GM12864 (cell line): ENCODE results near the gene PPM1M.

Experiments
- DNase-seq: peaks from one replicate; pipeline ENCODE4 v3.0.0-alpha.2; 2011; ENCODE audit warnings: low read depth
- H3K4me3 ChIP-seq: 2 replicates; pipeline ENCODE4 v1.5.1; 2011; ENCODE audit warnings: mild to moderate bottlenecking, low read depth, low read length, control low read depth
- TF ChIP-seq, protein P1 (sequence below): IDR thresholded peaks from 2 replicates; pipeline ENCODE4 v1.5.1; 2011; ENCODE audit warnings: low read depth, mild to moderate bottlenecking, moderate library complexity, low read length, control low read depth, inconsistent platforms; ENCODE audit errors: missing control alignments

The PPM1M gene

DNA sequence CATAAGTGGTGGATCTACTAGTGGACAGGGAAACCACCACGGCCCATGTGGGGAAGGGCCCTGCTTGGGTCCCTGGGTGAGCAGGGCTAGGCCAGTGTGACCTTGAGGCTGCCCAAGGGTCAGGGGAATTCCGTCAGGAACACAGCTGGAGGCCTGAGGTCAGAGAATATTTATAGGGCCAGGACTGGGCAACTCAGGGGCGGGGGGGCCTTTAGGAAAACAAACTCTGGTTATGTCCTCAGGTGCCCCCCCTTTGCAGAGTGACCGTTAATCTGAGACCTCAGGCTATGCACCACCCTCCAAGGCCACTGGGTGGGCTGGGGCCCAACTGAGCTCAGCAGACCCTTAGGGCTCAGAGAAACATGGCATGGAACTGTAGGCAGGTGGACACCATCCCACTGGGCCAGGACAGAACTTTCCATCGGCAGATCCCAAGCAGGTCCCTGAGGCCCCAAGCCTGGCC, 9.1 kb upstream of the PPM1M start:
- H3K4me3 ChIP-seq, result no peak overlapping the region
- DNase-seq, result no peak
- TF ChIP-seq, protein P1, sequence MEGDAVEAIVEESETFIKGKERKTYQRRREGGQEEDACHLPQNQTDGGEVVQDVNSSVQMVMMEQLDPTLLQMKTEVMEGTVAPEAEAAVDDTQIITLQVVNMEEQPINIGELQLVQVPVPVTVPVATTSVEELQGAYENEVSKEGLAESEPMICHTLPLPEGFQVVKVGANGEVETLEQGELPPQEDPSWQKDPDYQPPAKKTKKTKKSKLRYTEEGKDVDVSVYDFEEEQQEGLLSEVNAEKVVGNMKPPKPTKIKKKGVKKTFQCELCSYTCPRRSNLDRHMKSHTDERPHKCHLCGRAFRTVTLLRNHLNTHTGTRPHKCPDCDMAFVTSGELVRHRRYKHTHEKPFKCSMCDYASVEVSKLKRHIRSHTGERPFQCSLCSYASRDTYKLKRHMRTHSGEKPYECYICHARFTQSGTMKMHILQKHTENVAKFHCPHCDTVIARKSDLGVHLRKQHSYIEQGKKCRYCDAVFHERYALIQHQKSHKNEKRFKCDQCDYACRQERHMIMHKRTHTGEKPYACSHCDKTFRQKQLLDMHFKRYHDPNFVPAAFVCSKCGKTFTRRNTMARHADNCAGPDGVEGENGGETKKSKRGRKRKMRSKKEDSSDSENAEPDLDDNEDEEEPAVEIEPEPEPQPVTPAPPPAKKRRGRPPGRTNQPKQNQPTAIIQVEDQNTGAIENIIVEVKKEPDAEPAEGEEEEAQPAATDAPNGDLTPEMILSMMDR, result no peak

DNA sequence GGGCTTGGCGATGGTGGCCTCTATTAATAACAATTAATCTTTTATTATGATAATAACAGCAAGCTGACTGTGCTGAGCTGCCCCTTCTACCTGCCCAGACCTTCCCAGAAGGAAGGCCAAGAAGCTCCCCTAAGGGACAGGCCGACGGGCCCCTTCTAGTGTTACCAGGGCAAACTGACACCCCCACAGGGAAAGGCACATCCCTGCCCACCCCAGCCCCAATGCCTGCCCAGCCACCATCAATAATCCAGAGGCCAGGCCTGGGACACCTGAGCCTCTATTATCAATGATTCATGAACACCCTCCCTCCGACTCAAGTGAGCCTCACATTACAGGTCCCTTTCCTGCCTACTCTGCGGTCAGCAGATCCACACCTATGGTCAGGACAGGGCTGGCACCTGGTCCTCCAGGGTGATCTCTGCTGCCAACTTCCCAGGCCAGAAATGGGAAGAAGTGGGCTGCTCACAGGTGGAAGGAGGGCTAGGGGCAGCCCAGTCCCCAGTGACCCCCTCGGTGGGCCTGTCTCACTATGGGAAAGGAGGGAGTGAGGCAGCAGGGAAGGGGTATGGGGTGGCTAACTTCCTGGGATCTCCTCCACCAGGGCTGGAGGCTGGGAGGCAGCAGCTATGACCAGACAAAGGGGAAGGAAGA, 8.4 kb upstream of the PPM1M start:
- peak overlapping the region; percentile 70 for H3K4me3 ChIP-seq
- no peak for DNase-seq
- TF ChIP-seq, protein P1, result no peak

DNA sequence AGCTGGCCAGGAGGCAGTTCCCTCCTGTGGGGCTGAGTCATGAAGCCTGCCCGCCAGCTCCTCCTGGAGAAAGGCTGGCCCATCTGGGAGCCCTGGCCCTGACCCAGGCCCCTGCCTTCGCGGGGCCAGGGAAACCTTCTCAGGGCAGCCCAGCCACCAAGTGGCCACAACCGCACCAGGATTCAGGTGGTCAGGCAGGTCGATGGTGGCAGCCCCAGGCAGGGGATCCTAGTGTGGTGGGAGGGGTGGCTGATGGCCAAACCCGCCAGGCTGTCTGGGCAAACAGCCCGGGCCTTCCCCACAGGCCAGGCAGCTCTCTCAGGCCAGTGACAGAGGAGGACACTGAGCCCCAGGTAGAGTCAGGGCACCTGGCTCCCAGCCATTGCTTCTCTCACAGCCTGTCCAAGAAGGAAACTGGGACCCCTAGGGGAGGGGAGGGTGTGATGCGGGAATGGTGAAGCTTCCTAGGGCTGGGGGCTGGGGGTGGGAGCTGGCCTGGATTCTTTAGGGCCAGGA, 7.8 kb upstream of the PPM1M start:
- no peak for DNase-seq
- TF ChIP-seq, protein P1, result no peak
- peak overlapping the region; percentile 70 for H3K4me3 ChIP-seq

DNA sequence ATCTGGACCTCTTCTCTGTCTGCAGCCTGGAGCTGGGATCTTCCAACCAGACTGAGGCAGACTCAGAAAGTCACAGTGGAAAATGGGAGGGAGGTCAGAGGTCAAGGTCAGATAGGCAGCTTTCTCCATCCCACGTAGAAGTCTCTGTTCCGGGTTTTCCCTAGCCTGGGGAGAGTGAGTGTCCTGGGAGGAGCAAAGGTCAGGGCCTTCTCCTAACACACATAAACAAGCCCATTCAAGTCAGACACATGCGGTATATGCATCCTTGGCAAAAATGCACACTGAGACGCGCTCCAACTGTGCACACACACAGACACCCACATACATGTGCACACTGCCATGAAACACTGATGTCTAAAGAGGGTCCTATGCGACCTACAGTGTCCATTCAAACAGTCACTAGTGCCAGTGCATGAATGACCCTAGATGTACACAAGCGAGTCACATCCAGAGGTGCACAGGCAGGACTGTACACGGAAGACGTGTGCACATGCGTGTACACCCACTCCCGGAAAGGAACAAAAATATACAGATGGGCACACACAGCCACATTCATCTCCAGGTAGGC, 7.3 kb upstream of the PPM1M start:
- TF ChIP-seq, protein P1, result no peak
- H3K4me3 ChIP-seq, result peak overlapping the region; percentile 70
- no peak for DNase-seq

DNA sequence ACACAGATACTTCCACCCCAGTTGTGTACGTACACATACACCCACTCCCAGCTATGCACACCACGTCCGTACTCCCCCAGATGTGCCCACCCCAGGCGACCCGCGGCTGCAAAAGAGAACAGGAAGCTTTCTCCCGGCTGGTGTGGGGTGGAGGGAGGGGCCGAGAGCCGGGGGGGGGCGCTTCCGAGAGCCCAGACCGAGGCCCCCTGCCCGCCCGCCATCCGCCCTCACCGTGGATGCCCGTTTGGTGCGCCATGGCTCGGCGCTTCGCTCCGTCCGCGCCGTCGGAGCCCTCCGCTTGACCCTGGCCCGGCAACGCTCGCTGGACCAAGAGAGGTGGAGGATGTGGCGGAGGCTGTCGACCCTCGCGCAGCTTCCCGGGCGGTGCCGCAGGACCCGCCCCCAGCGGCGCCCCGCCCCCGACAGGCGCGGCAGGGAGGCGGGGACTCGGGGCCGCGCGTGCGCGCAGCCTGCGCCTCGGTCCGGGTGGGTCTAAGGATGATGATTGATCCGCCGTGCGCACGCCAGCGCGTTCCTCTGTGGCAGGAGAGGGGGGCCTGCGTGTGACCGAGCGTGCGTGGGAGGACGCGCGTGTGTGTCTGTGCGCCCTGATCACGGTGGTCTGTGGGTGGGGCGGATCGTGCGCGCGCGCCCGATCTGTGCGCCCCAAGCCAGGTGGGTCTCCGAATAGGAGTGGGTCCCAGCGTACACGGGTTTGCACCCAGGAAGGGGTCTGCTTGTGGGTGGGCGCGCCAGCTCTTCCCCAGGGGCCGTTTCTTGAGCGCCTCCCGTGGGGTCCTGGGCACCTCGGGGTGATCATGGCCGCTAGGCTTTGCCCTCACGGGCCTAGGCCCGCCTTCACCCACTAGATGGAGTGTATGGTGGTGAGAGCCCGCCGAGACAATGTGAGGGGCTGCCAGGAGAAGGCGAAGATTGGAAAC, 6.5 kb upstream of the PPM1M start, which contains the start of gene TWF2:
TWF2 (minus strand) TSS at position 398 of the 941 bp plus-strand sequence; CDS start at position 256, 142 bp downstream.
- TF ChIP-seq, protein P1, result peak; percentile 42
- H3K4me3 ChIP-seq, result peak within 1 kb of the TSS; percentile 70
- no peak for DNase-seq

DNA sequence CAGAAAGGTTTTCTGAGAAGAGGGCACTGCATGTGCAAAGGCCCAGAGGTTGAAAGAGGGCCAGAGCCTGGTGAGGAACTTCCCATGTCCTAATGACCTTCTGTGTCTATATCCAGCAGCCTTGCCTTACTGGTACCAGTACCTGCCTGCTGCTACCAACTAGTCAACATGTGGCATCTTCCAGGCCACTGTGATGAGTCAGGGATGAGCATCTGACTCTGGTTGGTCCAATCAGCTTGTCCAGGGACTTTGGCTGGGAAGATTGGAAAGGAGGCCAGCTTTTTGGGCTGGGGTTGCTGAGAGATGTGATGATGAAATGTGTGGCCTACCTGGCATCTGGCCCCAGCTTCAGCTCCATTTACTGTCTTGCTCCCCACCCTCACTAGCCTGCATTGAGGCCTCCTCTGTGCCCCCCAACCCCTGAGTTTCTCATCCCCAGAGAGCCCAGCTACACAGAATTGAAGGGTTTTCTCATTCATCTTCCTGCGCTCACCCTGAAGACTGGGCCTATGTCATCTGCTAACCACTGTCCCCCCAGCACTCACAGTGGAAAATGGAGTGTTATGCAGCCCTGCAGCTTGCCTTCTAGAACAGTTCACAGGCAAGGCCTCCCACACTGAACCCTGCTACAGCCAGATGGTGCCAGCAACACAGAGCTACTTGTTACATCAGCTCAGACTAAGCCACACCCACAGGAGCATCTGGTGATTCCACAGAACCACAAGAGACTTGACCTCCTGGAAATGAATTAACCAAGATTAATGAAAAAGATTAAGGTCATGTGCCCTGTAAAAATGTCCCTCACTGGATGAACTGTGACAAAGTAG, 5.3 kb upstream of the PPM1M start:
- peak; percentile 87 for DNase-seq
- H3K4me3 ChIP-seq, result peak overlapping the region; percentile 70
- TF ChIP-seq, protein P1, result peak; percentile 14
